ENCODE results near the gene RASA1.

Gene RASA1

GRCh38 chr5:87383216-87383615 is 115.5 kb downstream of the RASA1 start:
- no peak overlapping the region for H3K27ac ChIP-seq
- TF ChIP-seq ZFX (IDR thresholded peaks at IDR 0.05) (no peak), CTCF (conservative IDR thresholded peaks at IDR 0.05) (no peak)

GRCh38 chr5:87385802-87386201 is 118.1 kb downstream of the RASA1 start:
- H3K27ac ChIP-seq, result no peak overlapping the region
- TF ChIP-seq ZFX (IDR thresholded peaks at IDR 0.05) (no peak), CTCF (conservative IDR thresholded peaks at IDR 0.05) (no peak)

DNA sequence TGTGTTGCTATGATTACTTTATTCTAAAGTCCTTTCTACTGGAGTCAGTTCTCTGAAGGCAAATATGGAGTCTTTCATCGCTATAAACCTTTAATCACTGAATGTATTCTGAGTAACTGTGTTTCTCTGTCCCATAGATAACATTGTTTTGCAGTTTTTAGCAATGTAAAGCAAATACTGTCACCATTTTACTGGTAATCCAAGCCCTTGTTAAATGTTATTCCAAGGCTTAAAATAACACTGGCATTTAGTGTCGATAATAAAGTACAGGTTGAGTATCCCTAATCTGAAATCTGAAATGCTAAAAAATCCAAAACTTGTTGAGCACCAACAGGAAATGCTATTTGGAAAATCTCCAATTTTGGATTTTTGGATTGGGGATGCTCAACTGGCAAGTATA is 120.4 kb downstream of the RASA1 start:
- no peak for TF ChIP-seq CTCF (conservative IDR thresholded peaks at IDR 0.05)
- no peak for TF ChIP-seq ZFX (IDR thresholded peaks at IDR 0.05)
- no peak overlapping the region for H3K27ac ChIP-seq

DNA sequence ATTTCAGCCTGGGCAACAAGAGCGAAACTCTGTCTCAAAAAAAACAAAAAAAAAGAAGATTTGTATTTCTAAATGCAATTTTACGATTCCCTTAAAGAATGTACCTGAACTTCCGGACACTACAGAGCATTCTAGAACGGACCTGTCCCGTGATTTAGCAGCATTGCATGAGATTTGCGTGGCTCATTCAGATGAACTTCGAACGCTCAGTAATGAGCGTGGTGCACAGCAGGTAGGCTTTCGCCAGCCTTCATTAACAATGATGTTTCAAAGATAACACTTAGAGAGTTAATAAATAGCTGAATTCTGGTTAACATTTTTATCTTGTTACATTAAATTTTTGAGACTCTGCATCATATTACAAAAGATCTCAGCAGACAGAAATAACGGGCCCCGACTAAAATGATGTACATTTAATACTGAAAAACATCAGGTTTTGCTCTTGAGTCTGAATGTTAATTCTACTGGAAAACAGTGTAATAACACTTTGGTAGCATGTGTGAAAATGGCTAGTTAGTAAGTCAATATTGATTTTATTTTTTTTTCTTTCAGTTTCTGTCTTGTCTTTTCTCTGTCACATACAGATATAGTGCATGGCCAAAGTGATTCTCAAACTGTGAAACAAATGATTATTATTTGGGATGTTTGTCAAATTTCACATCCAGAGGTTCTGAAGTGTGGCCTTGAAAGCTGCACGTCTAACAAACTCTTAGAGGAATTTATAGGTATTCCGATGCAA is 121.8 kb downstream of the RASA1 start:
- TF ChIP-seq CTCF (conservative IDR thresholded peaks at IDR 0.05), result no peak
- TF ChIP-seq ZFX (IDR thresholded peaks at IDR 0.05), result no peak
- no peak overlapping the region for H3K27ac ChIP-seq

DNA sequence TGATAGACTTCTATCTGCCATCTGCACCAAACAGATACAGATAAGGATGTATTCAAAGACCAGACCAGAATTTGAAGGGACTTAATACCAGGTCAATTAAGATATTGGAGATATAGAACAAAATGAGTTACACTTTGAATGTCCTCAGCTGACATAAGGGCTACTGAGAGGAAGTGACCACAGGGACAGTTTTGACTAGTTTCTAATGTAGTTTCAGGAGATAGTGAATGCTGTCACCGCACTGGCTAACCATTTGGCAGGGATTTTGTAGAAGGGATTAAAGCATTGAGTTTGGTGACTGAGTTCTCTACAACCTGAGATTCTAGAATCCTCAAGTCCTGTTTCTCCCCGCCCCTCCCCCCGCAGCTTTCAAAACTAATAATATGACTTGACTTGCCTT is 122.4 kb downstream of the RASA1 start:
- no peak overlapping the region for H3K27ac ChIP-seq
- TF ChIP-seq CTCF (conservative IDR thresholded peaks at IDR 0.05) (no peak), ZFX (IDR thresholded peaks at IDR 0.05) (no peak)

- TF ChIP-seq ZFX (IDR thresholded peaks at IDR 0.05) (no peak), CTCF (conservative IDR thresholded peaks at IDR 0.05) (no peak)
- H3K27ac ChIP-seq, result no peak overlapping the region
These were observed 123.0 kb downstream of the RASA1 start for GRCh38 chr5:87390576-87391199.

DNA sequence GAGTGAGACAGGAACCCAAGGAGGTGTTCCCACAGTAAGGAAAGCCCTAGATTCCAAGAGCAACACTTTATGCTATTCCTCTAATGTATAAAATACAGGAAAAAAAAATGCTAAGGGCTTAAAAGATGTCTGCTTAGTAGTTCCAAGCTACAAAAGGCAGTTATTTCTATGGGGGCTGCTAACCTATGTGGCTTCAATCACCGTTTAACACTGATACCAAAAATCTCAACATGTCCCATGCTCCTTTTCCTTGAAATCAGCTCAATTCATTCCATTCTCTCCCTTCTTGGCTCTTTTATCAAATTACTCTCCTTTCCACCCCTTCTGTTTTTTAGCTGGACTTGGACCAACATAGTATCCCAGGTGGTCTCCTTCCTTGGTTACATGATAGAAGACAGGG is 124.5 kb downstream of the RASA1 start:
- no peak overlapping the region for H3K27ac ChIP-seq
- no peak for TF ChIP-seq CTCF (conservative IDR thresholded peaks at IDR 0.05)
- no peak for TF ChIP-seq ZFX (IDR thresholded peaks at IDR 0.05)

All from C4-2B (cell line).